HG03342 (cell line): ENCODE measurements around the gene KRT31.
"Not testable (repeated sequence)": the region's sequence is repeated elsewhere in the genome, so short reads cannot be mapped to it uniquely, and the experiment has no call there.

ENCODE experiments used
- ATAC-seq: cut with Tn5 transposase; IDR thresholded peaks from one replicate; pipeline ENCODE4 v1.9.1; 2021; ENCODE audit warnings: mild to moderate bottlenecking, moderate library complexity; ENCODE audit not compliant: unreplicated experiment

Gene KRT31

GRCh38 chr17:41392278-41392677, 5.1 kb downstream of the KRT31 start:
- no peak for ATAC-seq

- ATAC-seq: no peak
These were observed 5.9 kb downstream of the KRT31 start for GRCh38 chr17:41391535-41391934.

- no peak for ATAC-seq
These were observed 6.9 kb downstream of the KRT31 start for GRCh38 chr17:41390411-41390938.

DNA sequence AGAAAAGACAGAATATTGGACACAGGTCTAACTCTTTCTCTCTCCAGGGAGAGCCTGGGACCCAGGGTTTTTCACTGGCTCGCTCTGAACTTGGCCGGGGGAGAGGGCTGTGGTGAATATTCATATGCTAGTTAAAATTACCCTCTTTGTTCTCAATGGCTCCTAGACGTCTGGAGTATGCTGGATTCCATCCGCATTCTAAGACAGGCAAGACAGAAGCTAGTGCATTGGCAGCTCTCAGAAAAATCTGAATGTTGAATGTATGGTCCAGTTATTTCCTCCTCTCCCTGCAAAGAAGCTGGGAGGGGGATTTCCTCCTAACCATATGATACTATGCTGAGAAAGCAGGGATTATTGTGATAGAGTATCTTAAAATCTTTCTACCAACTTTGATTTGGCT, 9.7 kb downstream of the KRT31 start:
- ATAC-seq: no peak

DNA sequence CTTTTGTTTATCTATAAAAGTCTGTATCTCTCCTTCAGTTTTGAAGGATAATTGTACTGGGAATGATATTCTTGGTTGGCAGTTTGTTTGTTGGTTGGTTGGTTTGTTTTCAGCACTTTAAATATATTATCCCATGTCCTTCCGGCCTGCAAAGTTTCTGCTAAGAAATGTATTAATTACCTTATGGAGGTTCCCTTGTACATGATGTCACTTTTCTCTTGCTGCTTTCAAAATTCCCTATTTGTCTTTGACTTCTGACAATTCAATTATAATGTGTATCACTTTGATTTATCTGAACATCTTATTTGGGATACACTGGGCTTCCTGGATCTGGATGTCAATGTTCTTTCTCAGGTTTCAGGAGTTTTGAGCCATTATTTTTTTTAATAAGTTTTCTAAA, 11.2 kb downstream of the KRT31 start:
- ATAC-seq: no peak

DNA sequence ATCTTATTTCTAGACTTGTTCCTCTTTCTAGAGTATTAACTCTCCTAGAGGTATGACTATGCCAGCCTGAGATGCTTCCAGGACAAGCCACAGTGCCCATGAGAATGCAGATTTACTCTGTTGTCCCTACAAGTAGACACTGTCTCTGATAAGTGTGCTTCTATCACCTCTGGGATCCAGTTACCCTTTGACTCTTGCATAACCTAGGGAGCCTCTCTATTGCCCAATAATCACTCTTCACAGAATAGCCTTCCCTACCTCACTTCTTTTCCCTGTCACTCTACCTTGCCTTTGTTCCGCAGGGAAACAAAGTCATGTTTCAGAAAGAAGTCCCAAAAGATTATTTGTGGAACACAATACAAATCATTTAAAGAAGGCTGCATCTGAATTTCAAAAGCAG, 13.7 kb downstream of the KRT31 start:
- no peak for ATAC-seq

GRCh38 chr17:41382394-41382793, 15.0 kb downstream of the KRT31 start:
- ATAC-seq: no peak

DNA sequence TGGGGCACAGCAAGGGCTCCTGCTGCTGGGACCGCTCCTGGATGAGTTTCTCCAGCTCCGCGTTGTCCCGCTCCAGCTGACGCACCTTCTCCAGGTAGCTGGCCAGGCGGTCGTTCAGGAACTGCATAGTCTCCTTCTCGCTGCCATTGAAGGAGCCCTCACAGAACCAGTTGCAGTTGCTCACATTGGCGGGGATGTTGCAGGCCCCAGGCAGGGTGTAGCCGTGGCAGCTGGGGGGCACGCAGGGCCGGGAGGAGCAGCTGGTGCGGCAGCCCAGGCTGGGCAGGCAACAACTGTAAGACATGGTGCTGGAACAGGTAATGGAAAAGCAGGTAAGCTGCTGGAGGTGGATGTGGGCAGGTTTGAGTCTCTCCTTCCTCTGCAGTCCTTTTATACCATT, 15.5 kb downstream of the KRT31 start, which contains the start of gene KRT34:
Gene KRT34 (minus strand): TSS at position 364 of the 400 bp plus-strand sequence. CDS start 60 bp downstream, at position 304.
- ATAC-seq: not testable (repeated sequence)

DNA sequence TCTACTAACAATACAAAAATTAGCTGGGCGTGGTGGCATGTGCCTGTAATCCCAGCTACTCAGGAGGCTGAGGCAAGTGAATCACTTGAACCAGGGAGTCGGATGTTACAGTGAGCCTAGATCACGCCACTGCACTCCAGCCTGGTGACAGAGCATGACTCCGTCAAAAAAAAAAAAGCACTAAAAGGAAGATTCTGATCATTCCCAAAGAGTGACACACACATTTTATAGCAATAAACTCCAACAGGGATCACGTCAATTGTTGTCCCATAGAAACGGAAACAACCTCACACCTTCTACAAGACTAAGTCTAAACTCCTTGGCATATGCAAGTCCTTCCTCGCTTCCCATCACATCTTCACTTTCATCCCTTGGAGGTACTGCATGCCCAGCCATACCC, 17.3 kb downstream of the KRT31 start:
- not testable (repeated sequence) for ATAC-seq

DNA sequence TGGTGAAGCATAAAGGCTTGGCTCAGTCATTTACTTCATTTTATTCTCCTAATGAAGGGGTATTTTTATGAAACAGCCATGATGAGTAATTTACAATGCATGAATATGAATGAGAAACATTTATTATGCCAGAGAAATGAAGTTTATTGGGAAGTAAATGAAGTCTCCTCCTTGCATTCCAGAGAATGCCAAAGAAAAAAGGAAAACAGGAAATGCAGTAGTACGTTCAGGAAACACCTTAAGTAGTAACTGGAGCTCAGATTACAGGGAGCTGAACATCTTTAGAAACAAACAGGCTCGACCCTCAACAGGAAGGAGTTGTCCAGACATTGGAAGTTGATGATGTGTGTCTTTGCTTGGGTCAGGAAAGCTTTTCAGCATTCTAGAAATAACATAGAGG, 19.9 kb downstream of the KRT31 start:
- no peak for ATAC-seq

DNA sequence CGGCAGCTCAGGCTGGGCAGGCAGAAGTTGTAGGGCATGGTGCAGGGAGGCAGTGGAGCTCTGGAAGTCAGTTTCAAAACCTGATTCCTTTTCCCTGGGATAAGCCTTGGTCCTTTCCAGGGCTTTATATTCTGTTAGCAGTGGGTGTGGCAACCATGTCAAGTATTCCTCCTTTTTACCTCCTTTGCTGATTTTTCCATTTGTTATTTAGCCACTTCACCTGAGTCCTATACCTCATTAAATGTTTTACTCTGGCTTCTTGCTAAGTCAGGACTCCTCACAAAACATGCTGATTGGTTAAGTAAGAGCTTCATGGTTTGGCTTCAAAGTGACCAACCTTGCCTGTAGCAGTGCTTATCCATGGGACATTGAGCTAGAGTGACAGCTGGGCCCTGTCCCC, 27.7 kb downstream of the KRT31 start, which contains the start of gene KRT33B:
Gene KRT33B (minus strand): TSS at position 101 of the 400 bp plus-strand sequence. CDS start 63 bp downstream, at position 38.
- no peak for ATAC-seq

DNA sequence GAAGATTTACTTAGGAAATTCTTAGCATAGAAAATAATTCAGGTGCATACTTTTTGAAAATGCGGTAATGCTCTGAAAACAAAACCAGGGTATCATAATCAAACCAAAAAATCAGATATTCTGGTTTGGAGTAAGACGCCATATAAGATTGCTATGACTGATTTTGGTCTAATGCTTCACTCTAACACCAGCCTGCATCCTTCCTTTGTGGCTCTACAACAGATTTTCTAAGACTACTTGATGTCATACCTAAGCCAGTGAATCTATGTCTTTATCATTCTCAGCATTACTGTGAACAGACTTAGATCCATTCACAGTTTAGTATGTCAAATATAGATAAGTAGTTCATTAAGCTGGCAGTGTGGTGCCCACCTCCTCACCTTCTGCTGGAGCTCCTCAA, 28.4 kb downstream of the KRT31 start:
- no peak for ATAC-seq

- no peak for ATAC-seq
These were observed 29.9 kb downstream of the KRT31 start for GRCh38 chr17:41367426-41368075.

GRCh38 chr17:41366070-41366469, 31.3 kb downstream of the KRT31 start:
- no peak for ATAC-seq

- ATAC-seq: no peak
These were observed 33.5 kb downstream of the KRT31 start for GRCh38 chr17:41363881-41364280.

DNA sequence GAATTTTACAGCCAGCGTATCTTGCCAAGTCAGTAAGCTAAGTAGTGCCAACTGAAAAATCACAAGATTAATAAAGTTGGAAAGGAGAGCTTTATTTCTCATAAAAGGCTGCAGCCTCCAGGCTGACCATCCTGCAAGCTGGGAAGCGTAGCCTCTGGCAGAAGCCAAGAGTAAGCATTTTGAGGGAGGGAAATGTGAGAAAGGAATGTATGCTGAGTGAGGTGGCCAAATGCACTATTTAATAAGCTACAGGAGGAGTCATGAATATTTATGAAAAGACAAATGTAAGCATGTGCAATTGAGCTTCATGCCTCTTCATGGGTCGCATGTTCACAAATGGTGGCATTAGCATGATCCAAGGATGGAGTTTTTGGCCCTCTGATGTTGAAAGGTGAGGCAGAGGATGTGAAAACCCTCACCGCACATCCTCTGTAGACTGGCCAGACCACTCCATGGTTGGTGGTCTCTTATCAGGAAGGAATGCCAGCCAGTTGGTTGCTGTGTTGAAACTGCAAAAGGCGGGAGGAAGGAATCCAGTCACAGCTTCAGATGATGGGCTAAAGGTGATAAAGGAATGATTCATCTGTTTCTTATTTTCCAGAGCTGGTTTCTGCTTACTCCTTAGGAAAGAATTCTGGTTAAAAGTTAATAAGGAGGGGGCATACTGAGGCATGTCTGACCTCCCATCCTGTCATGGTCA, 37.0 kb downstream of the KRT31 start:
- ATAC-seq: no peak

GRCh38 chr17:41354536-41354935, 42.9 kb downstream of the KRT31 start:
- no peak for ATAC-seq

DNA sequence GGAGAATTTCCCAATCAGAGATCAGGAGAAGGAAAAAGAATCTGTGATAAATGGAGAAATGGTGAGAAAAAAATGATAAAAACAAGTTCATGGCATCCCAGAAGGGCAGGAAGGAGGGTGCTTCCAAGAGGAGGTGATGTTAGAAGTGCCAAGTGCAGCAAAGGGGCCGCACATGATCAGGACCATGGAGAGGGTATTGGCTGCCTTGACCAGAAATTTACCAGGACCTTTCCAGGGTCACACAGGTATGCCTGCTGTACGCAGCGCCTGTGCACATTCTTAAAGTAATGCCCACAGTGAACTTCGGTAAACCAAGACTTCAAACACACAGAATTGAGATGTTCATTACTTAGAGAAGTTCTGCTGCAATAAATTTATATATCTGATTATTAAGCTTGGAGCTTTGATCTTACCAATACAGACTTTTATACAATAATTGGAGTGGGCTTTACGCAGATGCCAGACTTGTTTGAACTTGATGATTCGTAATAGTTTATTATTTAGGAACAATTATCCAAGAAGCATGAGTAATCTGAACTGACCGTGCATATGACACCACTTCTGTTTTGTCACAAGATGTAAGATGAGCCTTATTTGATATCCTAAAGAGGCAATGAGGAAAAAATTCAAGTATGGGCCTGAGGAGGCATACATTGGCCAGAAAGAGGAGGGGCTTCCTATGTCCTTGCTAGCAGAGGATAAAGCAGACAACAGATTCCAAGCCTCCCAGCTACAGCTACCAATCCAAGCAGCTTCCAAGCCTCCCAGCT, 44.6 kb downstream of the KRT31 start:
- no peak for ATAC-seq

- ATAC-seq: no peak
These were observed 46.2 kb downstream of the KRT31 start for GRCh38 chr17:41351177-41351576.

- not testable (repeated sequence) for ATAC-seq
These were observed 47.0 kb downstream of the KRT31 start, which contains the start of gene KRT33A for GRCh38 chr17:41350381-41350878. Gene KRT33A, minus strand, starts transcription at chr17:41350828. Its CDS starts 61 bp downstream, at chr17:41350767.
